SK-N-SH treated with all-trans-retinoic acid at 6 μM for 48 hours (cell line): ENCODE results near the gene DCLRE1A.

ENCODE experiments used
- ATAC-seq: fragments of 200-7000 bp; cut with Tn5 transposase; 3 replicates; pipeline ENCODE4 v1.9.1; 2020; ENCODE audit warnings: mild to moderate bottlenecking, moderate library complexity
- ARNTL ChIP-seq: fragments of 450-650 bp; formaldehyde crosslinking; IDR thresholded peaks from 2 replicates; pipeline ENCODE4 v1.5.0; 2020; ENCODE audit warnings: low read depth, mild to moderate bottlenecking, moderate library complexity, borderline replicate concordance
- BACH2 ChIP-seq: fragments of 250-450 bp; sonication (Bioruptor Pico); IDR thresholded peaks from 2 replicates; pipeline ENCODE4 v1.9.0; 2021; ENCODE audit warnings: mild to moderate bottlenecking, borderline replicate concordance
- CREB5 ChIP-seq: fragments of 250-450 bp; sonication (Bioruptor Pico); IDR thresholded peaks from 2 replicates; pipeline ENCODE4 v1.5.1; 2020; ENCODE audit warnings: low read depth, mild to moderate bottlenecking, moderate library complexity
- CSDC2 ChIP-seq: fragments of 250-450 bp; sonication (Bioruptor Pico); IDR thresholded peaks from 2 replicates; pipeline ENCODE4 v1.5.0; 2020; ENCODE audit warnings: mild to moderate bottlenecking, moderate library complexity
- CSRNP3 ChIP-seq: fragments of 250-450 bp; sonication (Bioruptor Pico); IDR thresholded peaks from 2 replicates; pipeline ENCODE4 v1.5.1; 2021; ENCODE audit warnings: mild to moderate bottlenecking, moderate library complexity
- ESRRG ChIP-seq: fragments of 250-450 bp; sonication (Bioruptor Pico); IDR thresholded peaks from 2 replicates; pipeline ENCODE4 v1.6.1; 2021; ENCODE audit warnings: mild to moderate bottlenecking
- GLIS3 ChIP-seq: fragments of 250-450 bp; sonication (Bioruptor Pico); IDR thresholded peaks from 2 replicates; pipeline ENCODE4 v1.5.0; 2020; ENCODE audit warnings: mild to moderate bottlenecking, moderate library complexity
- ISL1 ChIP-seq: fragments of 250-450 bp; sonication (Bioruptor Pico); IDR thresholded peaks from 2 replicates; pipeline ENCODE4 v2.1.2; 2022; ENCODE audit warnings: mild to moderate bottlenecking, moderate library complexity
- OSR1 ChIP-seq: fragments of 250-450 bp; sonication (Bioruptor Pico); IDR thresholded peaks from 2 replicates; pipeline ENCODE4 v1.8.0; 2022; ENCODE audit warnings: moderate library complexity, mild to moderate bottlenecking, inconsistent platforms
- PATZ1 ChIP-seq: fragments of 250-450 bp; sonication (Bioruptor Pico); IDR thresholded peaks from 2 replicates; pipeline ENCODE4 v1.8.0; 2020; ENCODE audit warnings: mild to moderate bottlenecking, moderate library complexity, borderline replicate concordance
- POU6F1 ChIP-seq: fragments of 250-450 bp; sonication (Bioruptor Pico); IDR thresholded peaks from 2 replicates; pipeline ENCODE4 v1.8.0; 2021; ENCODE audit warnings: low read depth, mild to moderate bottlenecking, moderate library complexity, borderline replicate concordance
- PPARA ChIP-seq: fragments of 250-450 bp; sonication (Bioruptor Pico); IDR thresholded peaks from 2 replicates; pipeline ENCODE4 v1.5.0; 2020; ENCODE audit warnings: mild to moderate bottlenecking, borderline replicate concordance
- RARB ChIP-seq: fragments of 250-450 bp; sonication (Bioruptor Pico); IDR thresholded peaks from 2 replicates; pipeline ENCODE4 v1.8.0; 2021; ENCODE audit warnings: mild to moderate bottlenecking, moderate library complexity
- SNAI2 ChIP-seq: fragments of 250-450 bp; sonication (Bioruptor Pico); IDR thresholded peaks from 2 replicates; pipeline ENCODE4 v1.5.0; 2020; ENCODE audit warnings: mild to moderate bottlenecking, moderate library complexity
- TOX ChIP-seq: fragments of 250-450 bp; sonication (Bioruptor Pico); IDR thresholded peaks from 2 replicates; pipeline ENCODE4 v1.8.0; 2021; ENCODE audit warnings: mild to moderate bottlenecking, moderate library complexity, borderline replicate concordance
- TSHZ2 ChIP-seq: fragments of 250-450 bp; sonication (Bioruptor Pico); IDR thresholded peaks from 2 replicates; pipeline ENCODE4 v1.5.0; 2020; ENCODE audit warnings: mild to moderate bottlenecking, moderate library complexity
- ZC3H10 ChIP-seq: fragments of 250-450 bp; sonication (Bioruptor Pico); IDR thresholded peaks from 2 replicates; pipeline ENCODE4 v1.5.1; 2021; ENCODE audit warnings: mild to moderate bottlenecking, moderate library complexity
- ZFP3 ChIP-seq: fragments of 250-450 bp; sonication (Bioruptor Pico); IDR thresholded peaks from 2 replicates; pipeline ENCODE4 v1.5.0; 2020; ENCODE audit warnings: mild to moderate bottlenecking, moderate library complexity
- ZNF565 ChIP-seq: fragments of 450-650 bp; formaldehyde crosslinking; conservative IDR thresholded peaks from 2 replicates; pipeline ENCODE4 v1.5.0; 2020; ENCODE audit warnings: low read depth, mild to moderate bottlenecking, moderate library complexity
- ZNF70 ChIP-seq: fragments of 450-650 bp; formaldehyde crosslinking; IDR thresholded peaks from 2 replicates; pipeline ENCODE4 v1.5.0; 2020; ENCODE audit warnings: mild to moderate bottlenecking, moderate library complexity
- ZNF8 ChIP-seq: fragments of 450-650 bp; formaldehyde crosslinking; IDR thresholded peaks from 2 replicates; pipeline ENCODE4 v1.5.0; 2020; ENCODE audit warnings: mild to moderate bottlenecking, moderate library complexity

DCLRE1A gene

GRCh38 chr10:113866551-113867394 is 12.9 kb upstream of the DCLRE1A start:
- ATAC-seq = no peak
- TF ChIP-seq ARNTL (CRISPR knock-in tag) = no peak
- no peak for TF ChIP-seq OSR1 (CRISPR knock-in tag)
- TF ChIP-seq PATZ1 = no peak
- no peak for TF ChIP-seq BACH2 (CRISPR knock-in tag)
- no peak for TF ChIP-seq CSRNP3 (CRISPR knock-in tag)
- no peak for TF ChIP-seq GLIS3 (CRISPR knock-in tag)
- TF ChIP-seq ISL1 (CRISPR knock-in tag) = no peak
- TF ChIP-seq PPARA (CRISPR knock-in tag) = no peak
- no peak for TF ChIP-seq ZNF70
- no peak for TF ChIP-seq ZC3H10 (CRISPR knock-in tag)
- no peak for TF ChIP-seq TOX
- TF ChIP-seq TSHZ2 (CRISPR knock-in tag) = no peak
- TF ChIP-seq POU6F1 (CRISPR knock-in tag) = no peak
- no peak for TF ChIP-seq SNAI2 (CRISPR knock-in tag)
- no peak for TF ChIP-seq ZNF565 (CRISPR knock-in tag)
- no peak for TF ChIP-seq CSDC2 (CRISPR knock-in tag)
- TF ChIP-seq ZFP3 (CRISPR knock-in tag) = no peak
- no peak for TF ChIP-seq ZNF8 (CRISPR knock-in tag)
- no peak for TF ChIP-seq ESRRG
- no peak for TF ChIP-seq CREB5 (CRISPR knock-in tag)

GRCh38 chr10:113865901-113866300 is 12.0 kb upstream of the DCLRE1A start:
- no peak for ATAC-seq
- TF ChIP-seq ZC3H10 (CRISPR knock-in tag) (no peak), ZNF70 (no peak), ARNTL (CRISPR knock-in tag) (no peak), ZNF8 (CRISPR knock-in tag) (no peak), OSR1 (CRISPR knock-in tag) (no peak), POU6F1 (CRISPR knock-in tag) (no peak), CREB5 (CRISPR knock-in tag) (no peak), ZNF565 (CRISPR knock-in tag) (no peak), RARB (CRISPR knock-in tag) (no peak), ISL1 (CRISPR knock-in tag) (no peak), SNAI2 (CRISPR knock-in tag) (no peak), GLIS3 (CRISPR knock-in tag) (no peak), BACH2 (CRISPR knock-in tag) (no peak), PATZ1 (no peak), CSDC2 (CRISPR knock-in tag) (no peak)
